Measurements from ENCODE around the gene MIS18A.

GRCh38 chr21:32315511-32316281 lies 36.8 kb upstream of the MIS18A start:
- TF ChIP-seq CTCF (IDR thresholded peaks at IDR 0.05 in 4 of 5, conservative IDR thresholded peaks at IDR 0.05 in 1 of 5) (no peak), POLR2A (IDR thresholded peaks at IDR 0.05) (no peak)

Measured in gastrocnemius medialis (tissue), 4 donors.